ENCODE results near the gene TNFSF10. TPM values are rescaled to one million over a fixed set of nuclear protein-coding genes. Genes with fewer than 3 reads are reported as not detected.

TNFSF10 gene
- total and polyA plus RNA-seq, 12 donors: 15.3 to 518 (median 56.9) TPM

DNA sequence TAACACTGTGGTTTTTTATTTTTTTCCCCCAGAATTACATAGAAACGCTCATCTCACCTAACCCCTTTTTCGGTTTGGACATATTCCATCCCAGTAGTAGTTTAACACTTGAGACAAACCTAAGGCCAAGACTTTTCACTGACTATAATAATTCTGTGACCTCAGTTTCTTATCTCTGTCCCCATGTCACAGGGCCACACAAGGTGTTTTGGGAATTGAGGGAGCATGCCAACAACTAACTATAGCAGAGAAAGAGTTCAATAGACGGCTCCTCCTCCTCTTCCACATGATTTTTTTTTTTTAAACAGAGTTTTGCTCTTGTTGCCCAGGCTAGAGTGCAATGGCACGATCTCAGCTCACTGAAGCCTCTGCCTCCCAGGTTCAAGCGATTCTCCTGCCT lies 47.5 kb downstream of the TNFSF10 start:
- intact Hi-C loops (cut with DNase I): no loop called here
- H3K36me3 ChIP-seq (replicated peaks in 1 of 2): no peaks in the 10 kb centered on the region
- no peaks in the 10 kb centered on the region for H3K27me3 ChIP-seq
- WGBS, 4 donors: 85 to 95% (median 89%) methylated on average over 5 of the region's 5 CpGs
- no peak overlapping the region for H3K27ac ChIP-seq
- no peak overlapping the region for H3K4me3 ChIP-seq
- TF ChIP-seq POLR2A (IDR thresholded peaks at IDR 0.05): no peak
- TF ChIP-seq, protein P1, sequence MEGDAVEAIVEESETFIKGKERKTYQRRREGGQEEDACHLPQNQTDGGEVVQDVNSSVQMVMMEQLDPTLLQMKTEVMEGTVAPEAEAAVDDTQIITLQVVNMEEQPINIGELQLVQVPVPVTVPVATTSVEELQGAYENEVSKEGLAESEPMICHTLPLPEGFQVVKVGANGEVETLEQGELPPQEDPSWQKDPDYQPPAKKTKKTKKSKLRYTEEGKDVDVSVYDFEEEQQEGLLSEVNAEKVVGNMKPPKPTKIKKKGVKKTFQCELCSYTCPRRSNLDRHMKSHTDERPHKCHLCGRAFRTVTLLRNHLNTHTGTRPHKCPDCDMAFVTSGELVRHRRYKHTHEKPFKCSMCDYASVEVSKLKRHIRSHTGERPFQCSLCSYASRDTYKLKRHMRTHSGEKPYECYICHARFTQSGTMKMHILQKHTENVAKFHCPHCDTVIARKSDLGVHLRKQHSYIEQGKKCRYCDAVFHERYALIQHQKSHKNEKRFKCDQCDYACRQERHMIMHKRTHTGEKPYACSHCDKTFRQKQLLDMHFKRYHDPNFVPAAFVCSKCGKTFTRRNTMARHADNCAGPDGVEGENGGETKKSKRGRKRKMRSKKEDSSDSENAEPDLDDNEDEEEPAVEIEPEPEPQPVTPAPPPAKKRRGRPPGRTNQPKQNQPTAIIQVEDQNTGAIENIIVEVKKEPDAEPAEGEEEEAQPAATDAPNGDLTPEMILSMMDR (IDR thresholded peaks at IDR 0.05): no peak
- no peak for DNase-seq
- H3K9me3 ChIP-seq (replicated peaks in 1 of 3): no peaks in the 10 kb centered on the region
- H3K4me1 ChIP-seq (replicated peaks in 1 of 2): no peaks in the 10 kb centered on the region

DNA sequence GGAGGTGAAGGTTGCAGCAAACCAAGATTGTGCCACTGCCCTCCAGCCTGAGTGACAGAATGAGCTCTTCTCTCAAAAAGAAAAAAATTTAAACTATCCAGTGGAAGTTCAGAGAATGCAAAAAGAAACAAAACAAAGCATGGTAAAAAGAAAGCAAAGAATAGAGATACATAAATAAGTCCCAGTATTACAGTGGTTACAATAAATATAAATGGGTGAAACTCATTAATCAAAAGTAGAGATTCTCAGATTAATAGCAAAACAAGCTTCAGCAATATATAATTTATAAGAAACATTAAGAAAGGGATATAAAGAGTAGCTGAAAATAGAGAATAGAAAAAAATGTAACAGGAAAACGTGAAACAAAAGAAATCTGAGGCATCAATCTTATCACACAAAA lies 51.3 kb downstream of the TNFSF10 start:
- no peaks in the 10 kb centered on the region for H3K36me3 ChIP-seq (replicated peaks in 1 of 2)
- DNase-seq: no peak
- H3K27me3 ChIP-seq: no peaks in the 10 kb centered on the region
- TF ChIP-seq, protein P1 (IDR thresholded peaks at IDR 0.05): no peak
- no peak for TF ChIP-seq POLR2A (IDR thresholded peaks at IDR 0.05)
- intact Hi-C loops (cut with DNase I): no loop called here
- H3K4me1 ChIP-seq (replicated peaks in 1 of 2): no peaks in the 10 kb centered on the region
- 44 to 64% (median 49%) methylated on average over 1 of the region's 1 CpG for WGBS, 4 donors
- no peak overlapping the region for H3K4me3 ChIP-seq
- no peak overlapping the region for H3K27ac ChIP-seq
- H3K9me3 ChIP-seq (replicated peaks in 1 of 3): no peaks in the 10 kb centered on the region

DNA sequence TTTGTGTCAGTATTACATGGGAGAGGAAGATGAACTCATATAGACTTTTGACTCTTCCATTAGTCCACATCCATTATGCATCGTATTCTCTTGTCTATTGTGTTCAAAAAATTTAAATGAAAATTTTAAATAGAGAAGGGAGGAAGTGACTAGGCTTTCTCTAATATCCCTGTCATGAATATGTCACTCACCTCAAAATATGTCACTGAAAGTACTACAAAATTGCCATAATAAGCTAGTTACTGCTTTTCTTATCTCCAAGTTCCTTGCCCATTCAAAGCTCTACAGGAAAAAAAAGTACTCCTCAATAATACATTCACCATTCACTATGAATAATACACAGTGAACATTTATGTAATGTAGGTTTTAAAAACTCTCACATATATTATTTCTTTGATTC lies 52.6 kb downstream of the TNFSF10 start:
- WGBS, 4 donors: 84 to 95% (median 90%) methylated on average over 1 of the region's 1 CpG
- Histone ChIP-seq H3K27me3 (no peaks in the 10 kb centered on the region), H3K4me3 (no peak overlapping the region), H3K4me1 (replicated peaks in 1 of 2) (no peaks in the 10 kb centered on the region), H3K27ac (no peak overlapping the region), H3K36me3 (replicated peaks in 1 of 2) (no peaks in the 10 kb centered on the region), H3K9me3 (replicated peaks in 1 of 3) (no peaks in the 10 kb centered on the region)
- no peak for TF ChIP-seq POLR2A (IDR thresholded peaks at IDR 0.05)
- TF ChIP-seq, protein P1 (IDR thresholded peaks at IDR 0.05): no peak
- no peak for DNase-seq
- intact Hi-C loops (cut with DNase I): no loop called here

DNA sequence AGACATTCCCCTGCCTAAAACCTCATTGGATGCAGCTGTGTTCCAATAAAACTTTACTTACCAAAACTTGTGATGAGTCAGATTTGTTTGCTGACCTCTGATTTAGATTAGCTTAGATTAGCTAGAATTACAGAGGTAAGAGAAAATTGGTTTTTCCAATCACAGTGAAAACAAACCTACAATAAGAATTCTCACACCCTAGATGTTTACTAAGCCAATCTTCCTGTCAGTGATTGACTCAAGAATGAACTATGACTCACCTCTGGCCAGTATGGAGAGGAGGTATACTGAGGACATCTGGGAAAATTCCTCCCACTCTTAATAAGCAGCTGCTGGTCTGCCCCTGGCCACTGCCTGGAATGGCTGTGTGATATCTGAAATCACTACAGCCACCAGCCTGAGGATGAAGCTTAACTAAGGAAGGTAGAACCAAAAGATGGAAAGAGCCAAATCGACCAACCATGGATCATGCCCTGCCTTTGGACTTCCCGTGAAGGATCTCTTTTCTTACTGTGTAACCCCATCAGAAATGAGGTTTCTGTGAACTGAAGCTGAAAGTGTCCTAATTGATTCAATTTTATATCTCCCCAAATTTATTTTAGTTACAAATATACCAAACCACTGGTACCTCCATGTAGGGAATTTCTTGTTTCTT lies 55.9 kb downstream of the TNFSF10 start:
- Histone ChIP-seq H3K36me3 (replicated peaks in 1 of 2) (no peaks in the 10 kb centered on the region), H3K27ac (no peak overlapping the region), H3K27me3 (no peaks in the 10 kb centered on the region), H3K4me1 (replicated peaks in 1 of 2) (no peaks in the 10 kb centered on the region), H3K9me3 (replicated peaks in 1 of 3) (no peaks in the 10 kb centered on the region), H3K4me3 (no peak overlapping the region)
- WGBS, 4 donors: 88 to 91% (median 90%) methylated on average over 2 of the region's 2 CpGs
- TF ChIP-seq, protein P1 (IDR thresholded peaks at IDR 0.05): no peak
- TF ChIP-seq POLR2A (IDR thresholded peaks at IDR 0.05): no peak
- intact Hi-C loops (cut with DNase I): loop anchor here in 1 of 2 donors (10.0 kb wide), 1 partner anchor 112 kb away; no protein-coding TSS in a partner anchor
- DNase-seq: no peak

Measured in adrenal gland (tissue), 12 donors.